ENCODE data around the gene RYR1.
"Not testable (repeated sequence)": the region's sequence is repeated elsewhere in the genome, so short reads cannot be mapped to it uniquely, and the experiment has no call there.

The RYR1 gene

DNA sequence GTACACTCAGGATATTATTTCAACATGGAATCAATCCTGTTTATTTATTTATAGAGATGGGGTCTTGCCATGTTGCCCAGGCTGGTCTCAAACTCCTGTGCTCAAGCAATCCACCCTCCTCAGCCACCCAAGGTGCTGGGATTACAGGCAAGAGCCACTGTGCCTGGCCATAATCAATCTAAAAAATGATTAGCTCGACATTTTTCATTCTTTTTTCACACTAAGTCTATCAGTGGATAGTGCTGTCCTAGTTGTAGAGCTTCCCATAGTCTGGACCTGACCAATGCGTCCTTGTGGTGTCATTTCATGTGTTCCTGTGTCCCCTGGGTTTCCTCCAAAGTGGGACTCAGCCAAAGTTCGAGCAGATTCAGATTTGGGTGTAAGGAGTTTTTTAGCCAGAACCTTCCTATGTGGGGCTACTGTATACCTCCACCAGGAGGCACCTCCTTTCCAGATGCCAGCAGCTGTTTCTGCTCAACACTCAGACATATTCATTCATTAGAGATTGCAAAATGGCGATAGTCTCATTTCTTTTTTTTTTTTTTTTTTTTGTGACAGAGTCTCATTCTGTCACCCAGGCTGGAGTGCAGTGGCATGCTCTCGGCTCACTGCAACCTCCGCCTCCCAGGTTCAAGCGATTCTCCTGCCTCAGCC is 123.2 kb downstream of the RYR1 start:
- no peak; the same call in 1 of the 2 replicates for TF ChIP-seq CTCF (conservative IDR thresholded peaks at IDR 0.05)
- H3K27ac ChIP-seq, result no peak overlapping the region

DNA sequence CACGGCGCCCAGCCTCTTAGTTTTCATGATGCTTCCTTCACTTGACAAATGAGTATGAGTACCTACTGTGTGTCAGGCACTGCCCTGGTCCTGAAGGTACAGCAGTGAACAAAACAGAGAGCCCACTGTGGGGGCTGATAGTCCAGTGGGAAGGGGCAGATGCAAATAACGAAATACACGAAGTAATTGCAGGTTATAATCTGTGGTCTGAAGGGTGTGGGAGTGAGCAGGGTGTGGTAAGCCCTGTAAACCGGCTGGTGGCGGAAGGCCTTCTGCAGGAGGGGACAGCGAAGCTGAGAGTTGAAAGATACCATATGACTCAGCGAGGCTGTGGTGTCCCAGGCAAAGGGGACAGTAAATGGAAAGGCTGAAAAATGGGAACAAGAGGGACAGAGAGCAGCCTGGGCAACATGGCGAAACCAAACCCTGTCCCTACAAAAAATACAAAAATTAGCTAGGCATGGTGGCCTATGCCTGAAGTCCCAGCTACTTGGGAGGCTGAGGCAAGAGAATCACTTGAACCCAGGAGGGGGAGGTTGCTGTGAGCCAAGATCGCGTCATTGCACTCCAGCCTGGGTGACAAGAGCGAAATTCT is 123.8 kb downstream of the RYR1 start:
- no peak overlapping the region for H3K27ac ChIP-seq
- TF ChIP-seq CTCF (conservative IDR thresholded peaks at IDR 0.05), result no peak

GRCh38 chr19:38558933-38559332 is 125.4 kb downstream of the RYR1 start:
- H3K27ac ChIP-seq, result not testable (repeated sequence)

DNA sequence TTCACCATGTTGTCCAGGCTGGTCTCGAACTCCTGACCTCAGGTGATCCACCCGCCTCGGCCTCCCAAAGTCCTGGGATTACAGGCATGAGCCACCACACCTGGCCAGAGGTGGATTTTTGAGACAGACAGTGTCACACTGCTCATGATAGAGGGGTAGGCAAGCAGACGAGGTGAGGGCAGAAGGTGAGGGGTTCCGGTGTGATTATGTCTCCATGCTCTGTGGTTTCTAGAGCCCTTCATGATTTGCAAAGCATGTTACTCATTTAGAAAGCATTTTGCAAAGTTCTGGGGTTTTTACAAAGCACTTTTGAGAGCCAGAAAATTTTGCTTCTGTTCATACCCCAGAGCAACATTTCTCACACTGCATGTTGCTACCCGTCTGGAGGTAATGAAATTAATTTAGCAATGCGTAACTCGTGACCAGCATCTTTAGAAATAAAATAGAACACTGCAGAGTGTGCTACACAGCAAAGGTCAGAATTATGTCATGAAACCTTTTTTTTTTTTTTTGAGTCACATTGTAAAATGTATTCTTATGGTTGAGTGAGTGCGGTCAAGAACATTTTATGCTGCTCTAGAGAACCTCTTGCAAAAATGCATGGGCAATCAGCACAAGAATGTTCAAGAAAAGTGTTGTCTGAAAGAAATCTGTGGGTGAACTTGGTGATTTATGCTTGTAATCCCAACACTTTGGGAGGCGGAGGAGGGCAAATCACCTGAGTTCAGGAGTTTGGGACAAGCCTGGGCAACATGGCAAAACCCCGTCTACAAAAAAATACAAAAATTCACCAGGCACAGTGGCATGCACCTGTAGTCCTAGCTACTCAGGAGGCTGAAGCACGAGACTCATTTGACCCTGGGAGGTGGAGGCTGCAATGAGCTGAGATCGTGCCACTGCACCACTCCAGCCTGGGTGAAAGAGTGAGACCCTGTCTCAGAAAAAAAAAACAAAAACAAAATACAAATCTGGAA is 126.2 kb downstream of the RYR1 start:
- no peak for TF ChIP-seq CTCF (conservative IDR thresholded peaks at IDR 0.05)
- H3K27ac ChIP-seq, result no peak overlapping the region

DNA sequence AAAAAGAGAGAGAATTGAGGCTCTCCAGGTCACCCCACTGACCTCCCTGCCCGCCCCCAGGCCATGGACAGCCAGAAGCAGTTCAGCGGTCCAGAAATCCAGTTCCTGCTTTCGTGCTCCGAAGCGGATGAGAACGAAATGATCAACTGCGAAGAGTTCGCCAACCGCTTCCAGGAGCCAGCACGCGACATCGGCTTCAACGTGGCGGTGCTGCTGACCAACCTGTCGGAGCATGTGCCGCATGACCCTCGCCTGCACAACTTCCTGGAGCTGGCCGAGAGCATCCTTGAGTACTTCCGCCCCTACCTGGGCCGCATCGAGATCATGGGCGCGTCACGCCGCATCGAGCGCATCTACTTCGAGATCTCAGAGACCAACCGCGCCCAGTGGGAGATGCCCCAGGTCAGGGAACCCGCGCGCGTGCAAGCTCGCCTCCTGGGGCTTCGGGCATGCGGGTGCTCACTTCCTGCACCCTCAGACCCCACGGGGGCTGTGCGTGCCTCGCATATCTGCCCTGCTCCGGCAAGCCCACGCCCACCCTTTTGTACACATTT is 127.6 kb downstream of the RYR1 start:
- TF ChIP-seq CTCF (conservative IDR thresholded peaks at IDR 0.05), result no peak
- no peak overlapping the region for H3K27ac ChIP-seq

GRCh38 chr19:38561658-38562057 is 128.2 kb downstream of the RYR1 start:
- no peak overlapping the region for H3K27ac ChIP-seq
- TF ChIP-seq CTCF (conservative IDR thresholded peaks at IDR 0.05), result no peak

DNA sequence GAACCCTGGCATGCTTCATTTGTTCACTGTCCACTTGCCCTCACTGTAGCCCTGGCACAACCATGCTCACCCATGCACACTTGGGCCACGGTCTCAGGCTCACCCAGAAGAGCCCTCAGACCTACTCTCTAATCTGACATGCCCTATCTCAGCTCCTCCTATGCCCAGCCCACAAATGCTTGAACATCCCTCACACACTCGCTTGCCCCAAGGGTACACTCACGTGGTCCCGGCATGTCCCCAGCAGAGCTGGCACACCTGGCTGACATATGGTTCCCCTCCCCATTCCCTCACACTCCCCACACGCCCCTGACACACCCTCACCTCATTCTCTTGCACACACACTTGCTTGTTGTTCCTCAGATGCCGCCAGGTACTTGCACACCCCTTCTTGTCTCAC is 128.6 kb downstream of the RYR1 start:
- TF ChIP-seq CTCF (conservative IDR thresholded peaks at IDR 0.05), result no peak
- no peak overlapping the region for H3K27ac ChIP-seq

Data from VCaP (cell line).